ENCODE measurements around the gene PFDN1.

Gene PFDN1

GRCh38 chr5:140298183-140298601 is 4.7 kb downstream of the PFDN1 start:
- no peak for DNase-seq

- DNase-seq: no peak
Measured at GRCh38 chr5:140297283-140297682, 5.6 kb downstream of the PFDN1 start.

GRCh38 chr5:140296289-140296688 is 6.6 kb downstream of the PFDN1 start:
- DNase-seq: no peak

GRCh38 chr5:140295414-140295813 is 7.5 kb downstream of the PFDN1 start:
- peak in 3 of 56 donors; percentile 1 to 56 (median 16) for DNase-seq

GRCh38 chr5:140294753-140295152 is 8.1 kb downstream of the PFDN1 start:
- DNase-seq: no peak

GRCh38 chr5:140293849-140294100 is 9.1 kb downstream of the PFDN1 start:
- DNase-seq: no peak

GRCh38 chr5:140293091-140293848 is 9.6 kb downstream of the PFDN1 start:
- no peak for DNase-seq

- DNase-seq: no peak
Measured at GRCh38 chr5:140292212-140293036, 10.5 kb downstream of the PFDN1 start.

- no peak for DNase-seq
Measured at GRCh38 chr5:140287801-140288521, 14.9 kb downstream of the PFDN1 start.

GRCh38 chr5:140286424-140286823 is 16.5 kb downstream of the PFDN1 start:
- DNase-seq: no peak

GRCh38 chr5:140284013-140284412 is 18.9 kb downstream of the PFDN1 start:
- no peak for DNase-seq

GRCh38 chr5:140282266-140282665 is 20.6 kb downstream of the PFDN1 start:
- no peak for DNase-seq

GRCh38 chr5:140275837-140276236 is 27.1 kb downstream of the PFDN1 start:
- DNase-seq: no peak

- DNase-seq: no peak
Measured at GRCh38 chr5:140273401-140273877, 29.5 kb downstream of the PFDN1 start.

- DNase-seq: no peak
Measured at GRCh38 chr5:140270008-140270407, 32.9 kb downstream of the PFDN1 start.

- DNase-seq: no peak
Measured at GRCh38 chr5:140267559-140268018, 35.3 kb downstream of the PFDN1 start.

- no peak for DNase-seq
Measured at GRCh38 chr5:140267201-140267540, 35.7 kb downstream of the PFDN1 start.

- no peak for DNase-seq
Measured at GRCh38 chr5:140266471-140267200, 36.3 kb downstream of the PFDN1 start.

- DNase-seq: no peak
Measured at GRCh38 chr5:140265845-140266244, 37.1 kb downstream of the PFDN1 start.

GRCh38 chr5:140262839-140263238 is 40.1 kb downstream of the PFDN1 start:
- DNase-seq: no peak

- DNase-seq: no peak
Measured at GRCh38 chr5:140262221-140262620, 40.7 kb downstream of the PFDN1 start.
